GM19463 (cell line): ENCODE measurements around the gene SLC17A9.
"Not testable (repeated sequence)": the region's sequence is repeated elsewhere in the genome, so short reads cannot be mapped to it uniquely, and the experiment has no call there.

ENCODE experiments used
- ATAC-seq: cut with Tn5 transposase; IDR thresholded peaks from one replicate; pipeline ENCODE4 v1.9.1; 2021; ENCODE audit warnings: mild to moderate bottlenecking, moderate library complexity; ENCODE audit not compliant: unreplicated experiment

Gene SLC17A9

GRCh38 chr20:62955519-62956386, 3.2 kb downstream of the SLC17A9 start:
- no peak for ATAC-seq

- ATAC-seq, result no peak
Observed at GRCh38 chr20:62956387-62957135, 4.1 kb downstream of the SLC17A9 start.

GRCh38 chr20:62957136-62958117, 4.9 kb downstream of the SLC17A9 start:
- no peak for ATAC-seq

- ATAC-seq, result no peak
Observed at GRCh38 chr20:62958388-62959100, 6.0 kb downstream of the SLC17A9 start.

- ATAC-seq, result no peak
Observed at GRCh38 chr20:62959101-62959971, 6.8 kb downstream of the SLC17A9 start.

- ATAC-seq, result no peak
Observed at GRCh38 chr20:62959998-62960436, 7.5 kb downstream of the SLC17A9 start.

GRCh38 chr20:62960446-62961309, 8.2 kb downstream of the SLC17A9 start:
- not testable (repeated sequence) for ATAC-seq

- ATAC-seq, result no peak
Observed at GRCh38 chr20:62961310-62961783, 8.8 kb downstream of the SLC17A9 start.

GRCh38 chr20:62961799-62962198, 9.3 kb downstream of the SLC17A9 start:
- no peak for ATAC-seq

- no peak for ATAC-seq
Observed at GRCh38 chr20:62962221-62962879, 9.8 kb downstream of the SLC17A9 start.

GRCh38 chr20:62962891-62963613, 10.5 kb downstream of the SLC17A9 start:
- ATAC-seq, result no peak

- no peak for ATAC-seq
Observed at GRCh38 chr20:62963614-62964397, 11.3 kb downstream of the SLC17A9 start.

- no peak for ATAC-seq
Observed at GRCh38 chr20:62964700-62965099, 12.2 kb downstream of the SLC17A9 start.

- ATAC-seq, result no peak
Observed at GRCh38 chr20:62965363-62965771, 12.9 kb downstream of the SLC17A9 start.

GRCh38 chr20:62966212-62967148, 14.0 kb downstream of the SLC17A9 start:
- ATAC-seq, result no peak
